Measurements from ENCODE around the gene RPL7A.
"Not testable (repeated sequence)": the region's sequence is repeated elsewhere in the genome, so short reads cannot be mapped to it uniquely, and the experiment has no call there.

Gene RPL7A

DNA sequence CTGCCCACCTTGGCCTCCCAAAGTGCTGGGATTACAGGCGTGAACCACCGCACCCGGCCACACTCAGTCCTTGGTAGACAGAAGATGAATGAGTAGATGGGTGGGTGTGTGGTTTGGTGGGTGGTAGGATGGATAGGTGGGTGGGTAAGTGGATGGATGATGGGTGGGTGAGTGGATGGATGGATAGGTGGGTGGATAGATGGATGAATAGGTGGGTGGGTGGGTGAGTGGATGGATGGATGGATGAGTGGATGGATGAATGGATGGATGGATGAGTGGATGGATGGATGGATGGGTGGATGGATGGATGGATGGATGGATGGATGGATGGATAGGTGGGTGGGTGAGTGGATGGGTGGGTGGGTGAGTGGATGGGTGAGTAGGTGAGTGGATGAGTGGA lies 44.3 kb downstream of the RPL7A start:
- H3K9ac ChIP-seq (ENCODE audit: low read length in 5 of 5); H3K4me1 ChIP-seq (ENCODE audit: control insufficient read depth in 5 of 5, insufficient read depth in 5 of 5, low read length in 5 of 5); H3K36me3 ChIP-seq (ENCODE audit: control insufficient read depth in 5 of 5, insufficient read depth in 5 of 5, low read length in 5 of 5); H3K9me3 ChIP-seq (ENCODE audit: control insufficient read depth in 5 of 5, low read length in 5 of 5); H3K4me3 ChIP-seq (ENCODE audit: low read depth in 1 of 5, low read length in 5 of 5); H3K27ac ChIP-seq (ENCODE audit: low read depth, low read length): not testable (repeated sequence)
- H3K27me3 ChIP-seq (ENCODE audit: control insufficient read depth in 5 of 5, insufficient read depth in 4 of 5, low read length in 5 of 5) = peaks cover 23 to 30% (median 25%) of the 10 kb centered on the region in 5 donors

DNA sequence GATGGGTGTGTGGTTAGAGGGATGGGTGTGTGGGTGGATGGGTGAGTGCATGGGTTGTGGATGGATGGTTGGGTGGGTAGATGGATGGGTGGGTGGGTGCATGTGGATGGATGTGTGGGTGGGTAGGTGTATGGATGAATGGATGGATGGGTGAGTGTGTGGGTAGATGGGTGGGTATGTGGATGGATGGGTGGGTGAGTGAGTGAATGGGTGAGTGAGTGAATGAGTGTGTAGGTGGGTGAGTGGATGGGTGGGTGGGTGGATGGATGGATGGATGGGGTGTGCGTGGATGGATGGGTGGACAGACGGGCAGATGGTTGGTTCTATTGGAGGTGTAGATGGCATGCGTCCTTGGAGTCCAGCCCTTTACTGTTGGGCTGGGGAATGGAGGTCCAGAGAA lies 45.4 kb downstream of the RPL7A start:
- no peaks in the 10 kb centered on the region for H3K36me3 ChIP-seq (ENCODE audit: control insufficient read depth in 5 of 5, insufficient read depth in 5 of 5, low read length in 5 of 5)
- no peak overlapping the region for H3K4me3 ChIP-seq (ENCODE audit: low read depth in 1 of 5, low read length in 5 of 5)
- H3K27ac ChIP-seq (ENCODE audit: low read depth, low read length) = no peak overlapping the region
- H3K4me1 ChIP-seq (ENCODE audit: control insufficient read depth in 5 of 5, insufficient read depth in 5 of 5, low read length in 5 of 5) = peaks cover 0 to 4% (median 0%) of the 10 kb centered on the region in 5 donors
- H3K9me3 ChIP-seq (ENCODE audit: control insufficient read depth in 5 of 5, low read length in 5 of 5) = no peaks in the 10 kb centered on the region
- H3K27me3 ChIP-seq (ENCODE audit: control insufficient read depth in 5 of 5, insufficient read depth in 4 of 5, low read length in 5 of 5) = peaks cover 23 to 34% (median 26%) of the 10 kb centered on the region in 5 donors
- H3K9ac ChIP-seq (ENCODE audit: low read length in 5 of 5) = no peak overlapping the region

GRCh38 chr9:133394687-133395271 lies 46.8 kb downstream of the RPL7A start:
- Histone ChIP-seq H3K9me3 (ENCODE audit: control insufficient read depth in 5 of 5, low read length in 5 of 5) (no peaks in the 10 kb centered on the region), H3K4me3 (ENCODE audit: low read depth in 1 of 5, low read length in 5 of 5) (no peak overlapping the region), H3K27ac (ENCODE audit: low read depth, low read length) (no peak overlapping the region), H3K4me1 (ENCODE audit: control insufficient read depth in 5 of 5, insufficient read depth in 5 of 5, low read length in 5 of 5) (peaks cover 0 to 4% (median 0%) of the 10 kb centered on the region in 5 donors), H3K27me3 (ENCODE audit: control insufficient read depth in 5 of 5, insufficient read depth in 4 of 5, low read length in 5 of 5) (peaks cover 23 to 32% (median 26%) of the 10 kb centered on the region in 5 donors), H3K36me3 (ENCODE audit: control insufficient read depth in 5 of 5, insufficient read depth in 5 of 5, low read length in 5 of 5) (no peaks in the 10 kb centered on the region), H3K9ac (ENCODE audit: low read length in 5 of 5) (no peak overlapping the region)

GRCh38 chr9:133396952-133397351 lies 48.9 kb downstream of the RPL7A start:
- Histone ChIP-seq H3K27me3 (ENCODE audit: control insufficient read depth in 5 of 5, insufficient read depth in 4 of 5, low read length in 5 of 5) (peaks cover 18 to 30% (median 26%) of the 10 kb centered on the region in 5 donors), H3K4me1 (ENCODE audit: control insufficient read depth in 5 of 5, insufficient read depth in 5 of 5, low read length in 5 of 5) (peaks cover 0 to 4% (median 0%) of the 10 kb centered on the region in 5 donors), H3K9me3 (ENCODE audit: control insufficient read depth in 5 of 5, low read length in 5 of 5) (no peaks in the 10 kb centered on the region), H3K27ac (ENCODE audit: low read depth, low read length) (no peak overlapping the region), H3K36me3 (ENCODE audit: control insufficient read depth in 5 of 5, insufficient read depth in 5 of 5, low read length in 5 of 5) (peaks cover 0 to 6% (median 0%) of the 10 kb centered on the region in 5 donors), H3K4me3 (ENCODE audit: low read depth in 1 of 5, low read length in 5 of 5) (no peak overlapping the region), H3K9ac (ENCODE audit: low read length in 5 of 5) (no peak overlapping the region)

DNA sequence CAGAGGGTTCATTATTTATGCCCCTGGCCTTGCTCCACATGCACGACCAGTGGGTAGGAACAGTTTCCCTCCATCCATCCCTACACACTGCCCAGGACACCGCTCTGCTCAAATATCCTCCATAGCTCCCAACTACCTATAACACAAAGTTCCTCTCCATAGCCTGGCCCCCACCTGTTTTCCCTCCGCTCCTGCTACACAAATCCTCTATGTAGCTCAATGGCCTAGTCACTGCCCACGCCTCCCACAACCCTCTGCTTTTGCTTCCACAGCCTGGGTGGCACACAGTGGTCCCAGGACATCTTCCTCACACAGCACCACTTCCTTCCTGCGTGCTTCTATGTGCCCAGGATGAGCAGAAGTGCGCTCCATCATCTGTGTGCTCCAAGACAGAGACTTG lies 49.4 kb downstream of the RPL7A start:
- no peak overlapping the region for H3K4me3 ChIP-seq (ENCODE audit: low read depth in 1 of 5, low read length in 5 of 5)
- peaks cover 0 to 9% (median 0%) of the 10 kb centered on the region in 5 donors for H3K36me3 ChIP-seq (ENCODE audit: control insufficient read depth in 5 of 5, insufficient read depth in 5 of 5, low read length in 5 of 5)
- no peaks in the 10 kb centered on the region for H3K9me3 ChIP-seq (ENCODE audit: control insufficient read depth in 5 of 5, low read length in 5 of 5)
- peaks cover 18 to 30% (median 26%) of the 10 kb centered on the region in 5 donors for H3K27me3 ChIP-seq (ENCODE audit: control insufficient read depth in 5 of 5, insufficient read depth in 4 of 5, low read length in 5 of 5)
- no peak overlapping the region for H3K9ac ChIP-seq (ENCODE audit: low read length in 5 of 5)
- H3K4me1 ChIP-seq (ENCODE audit: control insufficient read depth in 5 of 5, insufficient read depth in 5 of 5, low read length in 5 of 5) = peaks cover 0 to 4% (median 0%) of the 10 kb centered on the region in 5 donors
- H3K27ac ChIP-seq (ENCODE audit: low read depth, low read length) = no peak overlapping the region

DNA sequence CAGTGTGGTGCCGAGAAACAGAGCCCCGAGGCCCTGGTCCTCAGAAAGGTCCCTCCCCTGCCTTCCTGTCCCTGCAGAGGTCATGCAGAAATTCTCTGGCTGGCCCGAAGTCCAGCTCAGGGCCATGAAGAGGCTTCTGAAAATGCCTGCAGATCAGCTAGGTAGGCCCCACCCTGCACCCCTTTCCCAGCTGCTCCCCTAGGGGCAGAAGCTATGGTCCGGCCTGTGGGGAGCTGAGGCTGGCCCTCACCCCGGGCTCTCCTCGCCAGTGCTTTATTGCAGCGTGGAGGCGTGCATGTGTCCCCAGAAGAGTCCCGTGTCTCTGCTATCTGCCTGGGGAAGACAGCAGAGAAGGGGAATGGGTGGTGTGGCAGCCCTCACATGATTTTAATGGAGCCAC lies 49.9 kb downstream of the RPL7A start:
- peaks cover 18 to 30% (median 26%) of the 10 kb centered on the region in 5 donors for H3K27me3 ChIP-seq (ENCODE audit: control insufficient read depth in 5 of 5, insufficient read depth in 4 of 5, low read length in 5 of 5)
- H3K27ac ChIP-seq (ENCODE audit: low read depth, low read length) = no peak overlapping the region
- peak overlapping the region in 1 of 5 donors; percentile 5 for H3K9ac ChIP-seq (ENCODE audit: low read length in 5 of 5)
- H3K4me1 ChIP-seq (ENCODE audit: control insufficient read depth in 5 of 5, insufficient read depth in 5 of 5, low read length in 5 of 5) = peaks cover 0 to 8% (median 0%) of the 10 kb centered on the region in 5 donors
- peaks cover 0 to 13% (median 0%) of the 10 kb centered on the region in 5 donors for H3K36me3 ChIP-seq (ENCODE audit: control insufficient read depth in 5 of 5, insufficient read depth in 5 of 5, low read length in 5 of 5)
- no peaks in the 10 kb centered on the region for H3K9me3 ChIP-seq (ENCODE audit: control insufficient read depth in 5 of 5, low read length in 5 of 5)
- no peak overlapping the region for H3K4me3 ChIP-seq (ENCODE audit: low read depth in 1 of 5, low read length in 5 of 5)

DNA sequence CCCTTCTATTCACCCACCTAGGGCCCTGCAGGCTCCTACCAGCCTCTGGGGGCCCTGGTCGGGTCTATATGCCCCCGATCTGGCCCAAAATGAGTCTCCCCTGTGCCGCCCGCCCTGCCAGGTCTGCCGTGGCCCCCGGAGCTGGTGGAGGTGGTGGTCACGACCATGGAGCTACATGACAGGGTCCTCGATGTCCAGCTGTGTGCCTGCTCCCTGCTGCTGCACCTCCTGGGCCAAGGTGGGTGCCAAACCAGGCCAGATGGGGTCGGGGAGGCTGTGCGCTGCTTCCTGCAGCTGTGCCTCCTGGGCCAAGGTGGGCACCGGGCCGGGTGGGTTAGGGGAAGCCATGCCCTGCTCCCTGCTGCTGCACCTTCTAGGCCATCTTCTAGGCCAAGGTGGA lies 52.3 kb downstream of the RPL7A start:
- no peak overlapping the region for H3K27ac ChIP-seq (ENCODE audit: low read depth, low read length)
- H3K36me3 ChIP-seq (ENCODE audit: control insufficient read depth in 5 of 5, insufficient read depth in 5 of 5, low read length in 5 of 5) = peaks cover 0 to 24% (median 8%) of the 10 kb centered on the region in 5 donors
- no peak overlapping the region for H3K4me3 ChIP-seq (ENCODE audit: low read depth in 1 of 5, low read length in 5 of 5)
- H3K27me3 ChIP-seq (ENCODE audit: control insufficient read depth in 5 of 5, insufficient read depth in 4 of 5, low read length in 5 of 5) = peaks cover 2 to 13% (median 7%) of the 10 kb centered on the region in 5 donors
- peaks cover 0 to 20% (median 7%) of the 10 kb centered on the region in 5 donors for H3K4me1 ChIP-seq (ENCODE audit: control insufficient read depth in 5 of 5, insufficient read depth in 5 of 5, low read length in 5 of 5)
- peak overlapping the region in 1 of 5 donors; percentile 22 for H3K9ac ChIP-seq (ENCODE audit: low read length in 5 of 5)
- H3K9me3 ChIP-seq (ENCODE audit: control insufficient read depth in 5 of 5, low read length in 5 of 5) = no peaks in the 10 kb centered on the region

All from subcutaneous abdominal adipose tissue (tissue), 5 donors.